Right kidney (tissue), 1 donor: ENCODE results near the gene CDK5RAP3.

Source experiments
- DNase-seq: peaks from one replicate; pipeline ENCODE4 v3.0.0-alpha.2; 2016

The CDK5RAP3 gene

DNA sequence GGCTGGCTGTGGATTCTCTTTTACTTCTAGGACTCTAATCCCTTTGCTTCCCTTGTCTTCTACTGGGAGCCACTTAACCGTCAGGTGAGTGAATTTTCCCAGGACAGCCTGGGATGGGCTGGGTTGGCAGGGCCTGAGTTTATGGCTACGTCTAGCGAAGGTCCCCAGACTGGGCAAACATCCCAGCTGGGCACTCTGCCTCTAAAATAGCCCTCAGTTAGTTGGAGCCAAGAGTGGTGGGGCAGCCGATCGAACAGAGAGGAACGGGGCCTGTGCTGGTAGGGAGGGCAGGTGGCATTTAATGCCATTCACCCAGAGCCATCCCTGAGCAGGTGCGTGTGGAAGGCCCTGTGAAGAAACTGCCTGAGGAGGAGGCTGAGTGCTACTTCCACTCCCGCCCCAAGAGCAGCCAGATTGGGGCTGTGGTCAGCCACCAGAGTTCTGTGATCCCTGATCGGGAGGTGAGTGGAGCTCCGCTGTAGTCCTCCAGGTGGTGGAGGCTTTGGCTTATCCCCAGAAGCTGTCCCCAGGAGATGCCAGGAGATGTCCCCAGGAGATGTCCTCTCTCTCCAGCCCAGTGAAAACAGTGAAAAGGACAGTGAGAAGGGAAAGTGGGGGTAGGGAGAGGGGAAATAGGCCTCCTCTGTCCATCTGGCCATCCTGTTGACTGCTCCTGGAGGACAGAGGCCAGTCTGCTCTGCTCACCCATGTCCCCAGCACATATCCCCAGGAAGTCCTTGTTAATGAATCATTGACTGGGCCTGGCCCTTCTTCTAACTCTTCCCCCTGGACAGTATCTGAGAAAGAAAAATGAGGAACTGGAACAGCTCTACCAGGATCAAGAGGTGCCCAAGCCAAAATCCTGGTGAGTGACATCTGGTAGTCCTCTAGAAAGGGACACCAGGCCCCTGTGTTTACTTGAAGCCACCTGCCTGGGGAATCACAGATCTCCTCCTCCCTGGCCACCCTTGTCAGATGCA is 25.1 kb upstream of the CDK5RAP3 start:
- no peak for DNase-seq

- DNase-seq = no peak
These were observed 24.4 kb upstream of the CDK5RAP3 start for GRCh38 chr17:47946516-47946915.

DNA sequence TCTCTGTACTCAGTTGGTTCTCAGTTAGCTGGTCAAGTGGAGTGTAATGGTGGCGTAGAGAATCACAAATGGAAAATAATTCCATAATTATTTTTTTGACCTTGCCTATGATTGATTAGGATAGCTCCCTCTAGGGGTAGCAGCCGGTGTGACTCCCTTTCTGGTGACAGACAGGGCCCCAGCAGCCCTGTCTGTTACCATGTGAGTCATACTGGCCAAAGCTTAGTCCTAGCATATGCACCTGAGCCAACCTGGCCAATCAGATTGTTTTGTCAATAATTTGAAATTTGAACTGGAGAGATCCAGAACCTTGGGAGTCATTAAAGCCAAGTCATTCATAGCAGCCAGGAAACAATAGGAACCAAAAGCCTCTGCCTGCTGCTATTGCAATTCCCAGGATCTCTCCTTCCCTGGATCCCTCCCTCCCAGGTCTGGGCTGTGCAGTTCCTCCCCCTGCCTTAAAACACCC is 23.9 kb upstream of the CDK5RAP3 start:
- DNase-seq = no peak

- no peak for DNase-seq
These were observed 22.2 kb upstream of the CDK5RAP3 start for GRCh38 chr17:47948706-47949196.

DNA sequence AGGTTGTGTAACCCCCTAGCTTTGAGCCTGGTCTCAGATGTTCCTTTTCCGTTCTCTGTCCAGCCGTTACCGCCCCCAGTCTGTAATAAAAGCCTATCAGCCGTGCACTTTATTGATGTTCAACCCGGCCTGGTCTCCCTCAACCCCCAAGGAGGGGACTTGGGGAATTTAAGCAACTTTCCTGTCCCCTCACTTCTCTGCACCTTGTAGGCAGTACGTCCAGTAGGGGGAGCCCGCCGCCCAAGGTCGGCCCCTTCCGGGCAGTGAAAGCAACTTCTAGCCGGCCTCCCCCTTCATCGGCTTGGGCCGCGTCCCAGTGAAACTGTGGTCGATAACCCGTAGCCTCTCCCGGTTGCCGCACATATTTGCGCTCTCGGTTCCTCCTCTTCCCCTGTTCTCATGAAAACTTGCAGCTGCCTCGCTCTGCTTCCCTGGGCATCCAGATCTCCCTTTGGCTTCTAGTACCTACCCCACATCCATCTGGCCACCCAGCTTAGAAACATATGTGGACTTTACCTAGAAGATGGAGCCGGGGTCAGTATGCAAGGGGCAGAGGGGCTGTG is 21.6 kb upstream of the CDK5RAP3 start:
- peak; percentile 79 for DNase-seq

DNA sequence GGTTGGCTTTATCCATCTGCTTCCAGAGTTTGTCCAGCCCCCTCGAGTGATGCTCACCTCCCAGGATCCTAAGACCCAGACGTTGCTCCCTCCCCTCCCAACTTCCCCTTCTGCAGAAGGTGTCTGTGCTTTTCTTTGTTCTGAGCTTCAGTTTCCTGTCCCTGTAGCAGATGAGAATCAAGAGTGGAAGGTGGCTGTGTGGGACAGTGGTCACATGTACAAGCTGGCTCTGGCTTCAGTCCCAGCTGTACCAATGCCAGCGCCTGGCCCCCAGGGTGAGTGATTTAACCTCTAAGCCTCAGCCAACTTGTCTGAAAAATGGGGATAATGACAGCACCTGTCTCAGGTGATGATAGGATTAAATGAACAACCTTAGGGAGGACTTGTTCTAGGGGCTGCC is 21.0 kb upstream of the CDK5RAP3 start:
- no peak for DNase-seq

DNA sequence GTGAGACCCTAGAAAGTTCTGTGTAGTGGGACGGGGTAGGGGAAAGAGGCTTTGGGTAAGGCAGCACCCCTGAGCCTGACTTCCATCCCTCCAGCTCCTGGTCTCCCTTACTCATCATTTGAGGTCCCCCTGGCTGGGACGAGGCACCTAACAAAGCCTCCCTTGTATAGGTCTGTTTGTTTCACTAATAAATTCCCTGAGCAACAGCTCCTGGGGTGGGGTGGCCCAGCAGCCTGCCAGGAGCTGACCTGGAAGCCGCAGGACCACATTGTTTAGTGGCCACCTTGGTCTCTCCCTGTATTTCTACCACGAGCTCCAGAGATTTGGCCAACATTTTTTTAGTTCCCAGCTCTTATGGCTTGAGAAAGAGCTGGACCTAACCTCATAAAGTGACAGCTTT is 20.5 kb upstream of the CDK5RAP3 start:
- no peak for DNase-seq

GRCh38 chr17:47952171-47953021 is 18.5 kb upstream of the CDK5RAP3 start:
- no peak for DNase-seq

DNA sequence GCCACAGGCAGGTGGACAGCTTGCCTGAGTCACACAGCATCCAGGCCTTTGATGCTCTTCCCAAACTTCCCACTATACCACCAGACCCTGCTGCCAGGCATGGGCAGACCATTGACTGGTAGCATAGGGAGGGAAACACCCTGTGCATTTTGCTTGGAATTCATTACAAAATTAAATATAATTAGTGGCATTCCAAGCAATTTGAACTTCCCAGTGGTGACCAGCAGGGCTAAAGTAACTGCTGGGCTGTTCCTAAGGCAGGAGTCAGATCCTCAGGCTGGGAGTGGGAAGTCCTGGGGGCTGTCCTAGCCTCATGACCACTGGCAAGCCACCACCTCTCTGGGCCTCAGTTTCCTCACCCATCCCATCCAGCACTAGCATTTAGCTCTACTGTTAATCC is 17.0 kb upstream of the CDK5RAP3 start:
- DNase-seq = no peak

GRCh38 chr17:47955497-47956461 is 15.1 kb upstream of the CDK5RAP3 start:
- DNase-seq = no peak

DNA sequence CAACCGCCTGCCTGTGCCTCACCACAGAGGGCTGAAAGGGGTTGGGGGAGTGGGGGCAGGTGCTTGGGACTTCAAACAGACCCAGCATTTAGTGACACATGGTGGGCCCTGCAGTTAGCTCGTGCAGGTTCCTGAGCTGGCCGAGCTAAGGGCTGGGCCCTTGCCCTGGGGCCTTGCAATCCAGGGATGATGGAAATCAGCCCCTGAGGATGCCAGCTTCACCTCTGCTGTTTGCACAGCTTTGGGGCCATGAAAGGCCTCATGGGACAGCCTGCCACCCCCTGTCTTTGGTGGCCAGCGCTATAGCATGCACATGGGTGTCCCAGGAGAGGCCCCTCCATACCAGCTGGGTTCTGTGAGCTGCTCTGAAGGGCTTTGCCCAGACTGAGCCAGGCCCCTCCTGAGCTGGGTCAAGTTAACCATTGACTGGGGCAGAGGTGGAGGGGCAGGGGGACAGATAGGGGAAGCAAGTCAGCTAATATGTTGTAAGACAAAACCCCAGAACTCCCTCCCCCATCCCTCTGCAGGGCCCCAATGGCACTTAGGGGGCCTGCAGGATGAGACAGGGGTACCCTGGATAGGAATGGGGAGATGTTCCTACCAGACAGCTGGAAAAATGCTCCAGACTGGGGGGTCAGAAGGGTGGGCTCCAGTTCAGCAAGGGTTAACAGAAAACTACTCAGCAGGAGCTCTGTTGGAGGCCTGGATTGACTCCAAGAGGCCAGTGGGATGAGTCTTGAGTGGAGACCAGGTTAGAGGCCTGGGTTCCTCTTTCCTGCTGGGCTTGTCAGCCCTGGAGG is 13.9 kb upstream of the CDK5RAP3 start:
- DNase-seq = peak; percentile 49

GRCh38 chr17:47957591-47958490 is 13.1 kb upstream of the CDK5RAP3 start, which contains the start of gene PRR15L:
TSS of gene PRR15L (minus strand) at chr17:47957883. CDS start at chr17:47953234, 4,649 bp downstream.
- DNase-seq = peak; percentile 62

- no peak for DNase-seq
These were observed 10.9 kb upstream of the CDK5RAP3 start for GRCh38 chr17:47959825-47960655.

GRCh38 chr17:47961406-47961805 is 9.5 kb upstream of the CDK5RAP3 start:
- DNase-seq = no peak

- no peak for DNase-seq
These were observed 8.0 kb upstream of the CDK5RAP3 start for GRCh38 chr17:47962901-47963300.

DNA sequence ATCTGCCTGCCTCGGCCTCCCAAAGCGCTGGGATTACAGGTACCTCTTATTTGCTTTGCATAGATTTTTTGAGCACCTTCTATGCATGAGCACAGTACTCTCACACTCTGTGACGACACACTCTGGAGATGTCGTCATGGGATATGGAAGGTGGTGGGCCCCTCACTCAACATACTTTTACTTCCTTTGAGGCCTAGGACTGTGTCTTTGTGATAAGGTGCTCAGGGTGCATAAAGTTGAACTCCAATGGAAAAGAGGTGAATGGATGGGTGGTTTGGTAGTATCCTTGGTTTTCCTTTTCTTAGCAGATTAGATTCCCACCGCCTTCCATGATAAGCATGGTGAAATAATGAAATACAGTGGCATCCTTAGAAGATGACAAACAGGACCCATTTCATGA is 6.1 kb upstream of the CDK5RAP3 start:
- no peak for DNase-seq

DNA sequence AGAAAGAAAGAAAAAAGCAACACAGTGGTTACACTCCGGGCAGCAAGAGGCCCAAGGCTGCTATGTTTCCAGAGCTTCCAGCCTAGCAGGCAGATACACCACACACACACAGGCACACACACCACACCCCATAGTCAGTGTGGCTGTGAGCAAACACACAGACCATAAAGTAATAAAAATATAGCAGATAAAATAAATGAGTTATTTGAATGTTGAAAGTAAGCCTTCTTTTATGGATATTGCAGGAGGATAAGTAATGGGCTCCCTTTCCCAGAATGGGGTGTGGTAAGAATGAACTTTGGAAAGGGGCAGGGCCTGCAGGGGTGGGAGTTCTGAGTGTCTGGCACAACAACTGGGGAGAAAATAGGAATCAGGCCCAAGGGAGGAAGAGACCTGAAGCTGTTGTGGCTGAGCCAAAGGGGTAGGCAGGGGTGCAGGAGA is 4.8 kb upstream of the CDK5RAP3 start:
- DNase-seq = no peak

GRCh38 chr17:47967607-47968252 is 3.2 kb upstream of the CDK5RAP3 start:
- DNase-seq = no peak
